Astrocyte (in vitro differentiated cells and primary cell): ENCODE data around the gene TMEM270.

Experiments used
- CTCF ChIP-seq: IDR thresholded peaks from 2 replicates; pipeline ENCODE4 v1.5.1; 2011; ENCODE audit warnings: low read depth, mild to moderate bottlenecking, inconsistent platforms, low read length, moderate library complexity; ENCODE audit not compliant: insufficient read depth
- EZH2 ChIP-seq: IDR thresholded peaks from 2 replicates; pipeline ENCODE4 v1.6.1; 2012; ENCODE audit warnings: mild to moderate bottlenecking, low read length, inconsistent platforms; ENCODE audit not compliant: insufficient read depth

GRCh38 chr7:73895626-73896025 lies 34.7 kb downstream of the TMEM270 start:
- TF ChIP-seq CTCF (no peak), EZH2 (no peak)
